Kidney capillary endothelial cell (primary cell): ENCODE data around the gene GPR107.

Experiments used
- DNase-seq: peaks from one replicate; pipeline ENCODE4 v3.0.0-alpha.2; 2018; ENCODE audit warnings: low spot score

Gene GPR107

DNA sequence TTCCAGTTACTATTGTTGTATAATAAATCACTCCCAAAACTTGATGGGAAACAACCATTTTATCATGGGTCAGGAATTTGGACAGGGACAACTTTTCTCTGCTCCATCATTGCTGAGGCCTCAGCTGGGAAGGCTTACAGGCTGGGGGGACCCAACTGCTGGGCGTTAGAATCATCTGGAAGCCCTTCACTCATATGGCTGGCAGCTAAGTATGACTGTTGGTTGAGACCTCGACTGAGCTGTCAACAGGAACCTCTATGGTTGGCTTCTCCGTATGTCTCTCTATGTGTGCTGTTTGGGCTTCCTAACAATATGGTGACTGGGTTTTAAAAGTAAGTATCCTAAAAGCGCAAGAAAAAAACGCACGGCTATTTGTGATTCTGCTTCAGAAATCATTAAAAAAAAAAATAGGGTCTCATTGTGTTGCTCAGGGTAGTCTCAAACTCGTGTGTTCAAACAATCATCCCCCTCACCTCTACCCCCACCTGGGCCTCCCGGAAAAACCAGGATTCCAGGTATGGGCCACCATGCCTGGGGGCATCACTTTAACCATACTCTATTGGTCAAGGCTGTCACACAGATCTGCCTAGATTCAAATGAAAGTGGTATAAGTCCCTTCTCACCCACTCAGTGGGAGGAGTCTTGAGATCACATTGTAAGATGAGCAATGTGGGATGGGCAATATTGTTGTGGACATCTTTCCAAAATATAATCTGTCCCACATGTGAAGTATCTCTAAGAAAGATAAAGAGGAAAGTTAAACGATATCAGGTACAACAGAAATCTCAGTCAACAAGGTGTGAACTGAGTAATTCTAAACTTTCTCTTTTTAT lies 26.0 kb upstream of the GPR107 start:
- DNase-seq, result no peak

DNA sequence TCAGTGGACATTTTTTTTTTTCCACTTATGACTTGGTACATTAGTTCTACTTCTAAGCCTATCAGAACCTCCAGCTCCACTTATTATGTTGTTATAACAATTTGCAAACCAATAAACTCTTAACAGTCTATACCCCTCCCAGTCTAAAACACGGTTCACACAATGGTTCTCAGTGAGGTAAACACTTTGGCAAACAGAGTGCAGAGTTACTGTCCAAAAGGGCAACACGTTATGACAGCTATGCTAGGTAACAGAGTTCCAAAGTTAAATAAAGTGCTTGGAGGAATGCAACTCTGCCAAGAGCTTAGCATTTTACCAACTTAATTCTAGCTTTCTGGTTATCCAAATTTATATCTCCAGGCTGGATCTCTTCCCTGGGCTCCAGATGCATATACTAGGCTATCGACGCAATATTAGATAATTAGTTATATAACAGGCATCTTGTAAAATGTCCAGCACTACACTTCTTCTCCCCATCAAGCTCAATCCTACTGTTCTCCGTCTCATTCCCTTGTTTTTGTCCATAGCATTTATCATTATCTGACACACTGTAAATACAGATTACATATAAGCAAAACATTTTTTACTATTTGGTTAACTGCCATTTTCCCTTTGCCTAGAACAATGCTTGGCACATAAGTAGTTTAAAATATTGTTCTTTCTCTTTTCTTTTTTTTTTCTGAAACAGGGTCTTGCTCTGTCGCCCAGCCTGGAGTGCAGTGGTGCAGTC lies 25.0 kb upstream of the GPR107 start:
- no peak for DNase-seq

DNA sequence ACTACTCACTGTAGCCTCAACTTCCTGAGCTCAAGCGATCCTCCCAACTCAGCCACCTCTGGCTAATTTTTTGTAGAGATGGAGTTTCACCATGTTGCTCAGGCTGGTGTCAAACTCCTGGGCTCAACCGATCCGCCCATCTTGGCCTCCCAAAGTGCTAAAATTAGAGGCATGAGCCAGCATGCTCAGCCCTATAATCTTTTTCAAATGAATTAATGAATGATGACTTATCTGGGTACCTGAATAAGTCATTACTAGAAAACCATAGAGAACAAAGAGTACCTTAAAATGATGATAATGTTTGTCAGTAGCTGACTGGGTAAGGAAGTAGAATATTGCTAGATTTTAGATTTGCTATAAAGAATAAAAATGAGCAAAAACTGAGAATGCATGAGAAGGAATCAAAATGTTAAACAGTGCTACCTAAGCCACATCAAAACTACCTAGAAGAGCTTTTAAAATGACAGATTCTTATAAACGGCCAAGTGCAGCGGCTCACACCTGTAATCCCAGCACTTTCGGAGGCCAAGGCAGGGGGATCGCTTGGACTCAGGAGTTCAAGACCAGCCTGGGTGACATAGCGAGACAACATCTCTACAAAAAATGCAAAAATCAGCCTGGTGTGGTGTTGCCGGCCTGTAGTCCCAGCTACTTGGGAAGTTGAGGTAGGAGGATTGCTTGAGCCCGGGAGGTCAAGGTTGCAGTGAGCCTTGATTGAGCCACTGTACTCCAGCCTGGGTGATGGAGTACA lies 24.3 kb upstream of the GPR107 start:
- DNase-seq, result no peak

DNA sequence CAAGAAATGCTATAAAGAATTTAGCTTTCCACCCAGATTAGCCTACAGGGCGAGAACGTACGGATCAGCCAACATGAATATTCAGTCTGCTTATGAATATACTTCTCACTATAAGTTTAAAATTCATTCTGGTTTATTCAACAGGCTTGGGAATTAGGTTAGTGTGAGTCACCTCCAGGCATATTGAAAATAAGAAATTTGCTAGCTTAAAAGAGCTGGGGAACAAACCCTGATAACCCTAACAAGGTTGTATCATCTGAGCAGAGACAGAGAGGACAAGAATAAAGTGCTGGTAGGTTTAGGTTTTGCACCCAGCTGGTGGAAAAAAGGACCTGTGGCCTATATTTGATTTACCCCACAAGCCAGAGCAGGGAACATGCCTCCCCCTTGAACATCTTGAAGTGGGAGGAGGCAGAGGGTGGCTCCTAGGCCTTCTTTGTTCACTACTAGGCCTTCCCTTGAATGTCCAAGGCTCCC lies 23.0 kb upstream of the GPR107 start:
- no peak for DNase-seq

DNA sequence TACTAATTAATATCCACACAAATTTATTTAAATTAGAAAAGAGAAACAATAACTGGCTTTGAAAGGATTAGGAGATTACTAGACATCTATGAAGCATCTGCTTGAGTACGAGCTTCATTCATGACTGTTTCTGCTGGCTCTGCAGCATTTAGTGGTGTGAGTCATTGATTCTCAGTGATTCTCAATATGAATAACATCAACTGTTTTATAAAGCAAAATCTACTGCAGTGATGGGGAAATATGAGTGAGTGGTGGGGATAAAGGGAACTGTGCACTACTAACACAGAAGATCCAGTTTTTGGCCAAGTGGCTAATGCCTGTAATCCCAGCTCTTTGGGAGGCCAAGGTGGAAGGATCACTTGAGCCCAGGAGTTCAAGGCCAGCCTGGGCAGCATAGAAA lies 19.1 kb upstream of the GPR107 start:
- DNase-seq, result no peak

DNA sequence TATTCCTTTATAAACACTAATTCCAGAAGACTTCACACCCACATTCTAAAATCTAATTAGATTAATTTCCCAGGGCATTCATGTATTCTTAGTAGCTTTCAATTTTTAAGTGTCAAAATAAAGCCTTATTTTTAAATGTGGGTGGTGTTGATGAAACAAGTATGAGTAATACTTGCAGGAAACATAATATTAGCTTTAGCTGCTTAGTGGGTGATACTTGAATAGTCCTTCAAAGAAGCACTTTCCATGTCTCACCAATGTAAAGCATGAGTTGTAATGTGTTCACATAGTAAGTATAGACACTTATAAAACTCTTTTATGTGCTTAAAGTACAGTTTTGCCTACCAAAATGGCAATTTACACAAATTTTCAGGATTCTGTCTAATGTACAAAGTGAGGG lies 17.6 kb upstream of the GPR107 start:
- no peak for DNase-seq

DNA sequence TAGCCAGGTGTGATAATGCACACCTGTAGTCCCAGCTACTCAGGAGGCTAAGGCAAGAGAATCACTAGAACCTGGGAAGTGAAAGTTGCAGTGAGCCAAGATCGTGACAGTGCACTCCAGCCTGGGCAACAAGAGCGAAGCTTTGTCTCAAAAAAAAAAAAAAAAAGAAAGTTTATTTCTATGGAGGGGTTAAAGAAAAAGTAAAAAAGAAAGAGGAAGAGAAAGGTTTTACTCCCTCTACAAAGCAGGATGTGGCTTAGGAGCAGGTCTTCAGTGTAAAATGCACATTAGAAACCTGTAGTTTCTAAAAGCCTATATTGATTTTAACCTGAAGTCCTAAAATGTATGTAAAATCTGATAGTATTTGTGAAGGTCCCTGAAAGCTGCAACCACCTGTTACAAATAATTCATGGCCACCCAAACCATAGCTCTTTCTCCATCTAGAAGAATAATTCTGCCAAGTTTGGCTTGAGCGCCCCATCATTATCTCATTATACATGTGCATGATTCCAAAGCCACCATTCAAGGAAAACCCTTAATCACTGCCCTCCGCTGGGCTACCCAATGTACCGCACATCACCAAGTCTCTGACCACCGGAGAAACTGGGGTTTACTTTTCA lies 14.1 kb upstream of the GPR107 start:
- no peak for DNase-seq

DNA sequence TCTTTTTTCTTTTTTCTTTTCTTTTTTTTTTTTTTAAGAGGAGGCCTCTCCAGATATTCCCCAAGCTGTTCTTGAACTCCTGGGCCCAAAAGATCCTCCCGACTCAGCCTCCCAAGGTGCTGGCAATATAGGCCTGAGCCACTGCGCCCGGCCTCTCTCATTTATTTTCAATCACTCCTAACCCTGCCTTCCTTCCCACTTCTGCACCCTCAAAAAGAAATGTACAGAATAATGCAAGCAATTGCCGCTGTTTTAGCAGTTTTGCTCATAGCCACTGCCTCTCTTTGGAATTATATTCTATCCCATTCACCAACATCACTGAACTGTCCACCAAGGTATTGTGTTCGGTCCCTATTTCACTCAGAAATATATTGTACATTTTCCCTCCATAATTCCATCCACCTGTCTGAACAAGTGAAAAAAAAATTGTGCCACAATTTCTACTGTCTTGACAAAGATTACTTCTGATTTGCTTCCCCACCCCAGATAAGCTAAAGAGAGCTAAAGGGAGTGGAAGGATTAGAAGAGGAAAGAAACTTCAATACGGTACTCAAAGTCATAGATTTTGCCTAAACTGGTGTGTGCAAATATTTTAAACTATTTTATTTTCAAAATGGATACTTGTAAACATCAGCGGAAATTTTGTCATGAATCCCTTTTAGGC lies 12.6 kb upstream of the GPR107 start:
- no peak for DNase-seq

DNA sequence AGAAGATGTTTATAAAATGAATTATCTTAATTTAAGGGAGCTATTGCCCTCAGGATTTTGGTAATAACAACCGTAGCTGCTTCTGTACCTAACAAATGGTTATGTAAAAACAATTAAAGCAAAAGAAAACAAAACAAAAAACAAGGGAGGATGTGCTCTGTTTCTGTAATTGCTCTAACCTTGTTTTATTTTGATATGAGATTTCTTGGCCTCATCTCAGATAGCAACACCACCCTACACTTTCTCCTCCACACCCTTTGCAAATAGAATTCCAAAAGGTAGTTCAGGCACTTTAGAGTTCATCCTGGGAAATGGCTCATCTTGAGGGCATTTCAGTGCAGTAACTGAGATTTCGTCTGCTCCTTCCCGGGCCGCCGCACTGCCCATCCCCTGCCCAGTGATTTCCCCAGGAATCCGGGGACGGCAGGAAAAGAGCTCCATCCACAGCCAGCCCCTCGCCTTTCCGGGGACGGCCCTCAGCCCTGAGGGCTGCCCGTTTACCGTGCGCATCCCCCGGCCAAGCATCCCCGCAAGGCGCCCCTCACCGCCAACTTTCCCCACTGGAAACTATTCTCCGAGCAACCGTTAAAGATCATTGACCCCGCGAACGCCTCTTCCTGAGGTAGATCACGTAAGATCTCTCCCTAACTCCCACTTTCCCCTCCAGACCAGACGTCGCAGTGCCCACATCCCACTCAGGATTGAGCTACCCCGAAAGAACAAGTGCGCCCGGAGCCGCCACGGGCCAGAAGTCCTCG lies 11.9 kb upstream of the GPR107 start:
- DNase-seq, result no peak

DNA sequence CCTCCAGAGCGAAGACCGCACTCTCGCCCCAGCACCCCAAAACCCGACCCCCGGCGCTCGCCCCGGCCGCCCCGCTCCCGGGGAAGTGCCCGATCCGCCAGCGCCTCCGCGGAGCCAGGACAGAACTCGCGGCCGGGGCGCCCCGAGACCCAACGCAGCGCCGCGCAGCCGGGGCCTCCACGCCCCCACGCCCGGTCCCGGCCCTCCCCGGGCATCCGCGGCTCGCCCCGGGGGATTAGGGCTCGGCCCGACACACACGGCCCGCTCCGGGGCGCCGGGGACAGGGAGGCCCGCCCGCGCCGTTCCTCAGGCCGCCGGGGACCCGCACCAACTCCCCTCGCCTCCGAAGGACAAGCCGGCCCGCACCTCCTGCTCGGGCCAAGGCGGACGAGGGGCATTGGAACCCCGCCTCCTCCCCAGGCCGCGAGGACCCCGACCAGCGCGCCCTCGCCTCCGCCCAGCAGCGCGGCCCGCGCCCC lies 11.3 kb upstream of the GPR107 start:
- DNase-seq, result no peak

DNA sequence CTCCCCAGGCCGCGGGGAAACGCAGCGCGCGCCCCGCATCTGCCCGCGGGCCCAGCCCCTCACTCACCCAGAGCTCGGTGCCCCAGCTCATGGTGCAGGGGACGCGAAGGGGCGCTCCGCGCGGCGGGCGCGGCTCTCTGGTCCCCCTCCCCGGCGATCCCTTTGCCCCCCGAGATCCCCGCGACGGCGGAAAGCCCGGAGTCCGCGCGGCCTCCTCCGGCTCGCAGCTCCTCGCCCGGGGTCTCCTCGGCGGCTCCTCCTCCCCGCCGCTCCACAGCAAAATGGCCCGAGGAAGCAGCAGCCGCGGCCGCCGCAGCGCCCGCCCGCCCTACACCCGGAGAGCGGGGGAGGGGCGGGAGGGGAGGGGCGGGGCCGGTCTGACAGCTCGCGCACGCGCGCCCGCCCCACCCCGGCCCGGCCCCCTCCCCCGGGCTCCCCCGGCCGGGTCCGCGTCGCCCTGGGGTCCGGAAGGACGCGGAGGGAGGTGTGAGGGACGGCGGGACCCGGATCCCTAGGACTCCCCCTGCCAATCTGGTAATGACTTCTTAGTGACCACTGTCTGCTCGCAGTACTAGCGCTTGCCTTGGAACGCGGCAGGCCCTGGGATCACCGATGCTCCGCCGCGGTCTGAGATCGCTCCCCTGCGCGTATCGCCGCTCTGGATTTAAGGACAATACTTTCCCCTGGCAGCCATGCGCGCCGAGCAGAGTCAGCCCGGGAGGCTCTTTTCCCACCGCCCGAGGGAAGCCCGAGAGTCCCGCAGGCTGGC lies 10.6 kb upstream of the GPR107 start, which contains the start of gene FNBP1:
Gene FNBP1, minus strand, starts transcription at position 305 of the 769 bp plus-strand sequence. Its CDS starts 214 bp downstream, at position 91.
- peak; percentile 68 for DNase-seq

DNA sequence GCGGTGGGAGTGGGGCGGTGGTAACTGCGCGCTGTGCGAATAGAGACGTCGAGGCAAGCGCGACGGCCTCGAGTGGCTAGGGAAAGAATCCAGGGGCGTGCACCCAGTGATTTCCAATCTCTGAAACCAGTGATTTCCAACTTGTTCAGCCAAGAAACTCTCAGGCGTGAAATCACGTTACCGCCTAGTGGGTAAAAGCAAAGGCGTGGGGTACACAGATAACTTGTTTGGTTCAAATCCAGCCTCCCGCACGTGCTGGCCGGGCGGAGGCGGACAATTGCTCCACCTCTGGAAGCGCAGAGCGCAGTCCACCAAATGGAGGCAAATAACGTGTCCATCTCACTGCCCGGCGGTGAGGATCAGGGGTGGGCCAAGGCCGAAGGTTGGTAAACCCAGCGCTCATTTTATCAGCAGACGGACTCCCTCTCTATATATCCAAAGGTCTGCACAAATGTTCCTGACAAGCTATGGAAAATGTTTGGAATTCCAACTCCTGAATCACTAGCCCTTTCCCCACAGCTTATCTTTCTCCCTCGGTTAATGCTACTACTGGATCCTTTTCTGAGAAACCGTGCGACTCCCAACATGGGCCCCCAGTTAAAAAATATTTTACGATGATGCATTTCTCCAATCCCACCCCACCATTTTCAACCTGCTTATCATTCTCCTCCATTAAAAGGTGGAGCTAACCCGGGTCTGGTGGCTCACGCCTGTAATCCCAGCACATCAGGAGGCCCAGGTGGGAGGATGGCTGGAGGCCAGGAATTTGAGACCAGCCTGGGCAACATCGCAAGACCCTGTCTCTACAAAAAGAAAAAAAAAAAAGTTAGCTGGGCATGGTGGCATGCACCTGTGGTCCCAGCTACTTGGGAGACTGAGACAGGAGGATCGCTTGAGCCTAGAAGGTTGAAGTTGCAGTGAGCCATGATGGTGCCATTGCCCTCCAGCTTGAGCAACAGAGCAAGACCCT lies 9.8 kb upstream of the GPR107 start:
- no peak for DNase-seq

DNA sequence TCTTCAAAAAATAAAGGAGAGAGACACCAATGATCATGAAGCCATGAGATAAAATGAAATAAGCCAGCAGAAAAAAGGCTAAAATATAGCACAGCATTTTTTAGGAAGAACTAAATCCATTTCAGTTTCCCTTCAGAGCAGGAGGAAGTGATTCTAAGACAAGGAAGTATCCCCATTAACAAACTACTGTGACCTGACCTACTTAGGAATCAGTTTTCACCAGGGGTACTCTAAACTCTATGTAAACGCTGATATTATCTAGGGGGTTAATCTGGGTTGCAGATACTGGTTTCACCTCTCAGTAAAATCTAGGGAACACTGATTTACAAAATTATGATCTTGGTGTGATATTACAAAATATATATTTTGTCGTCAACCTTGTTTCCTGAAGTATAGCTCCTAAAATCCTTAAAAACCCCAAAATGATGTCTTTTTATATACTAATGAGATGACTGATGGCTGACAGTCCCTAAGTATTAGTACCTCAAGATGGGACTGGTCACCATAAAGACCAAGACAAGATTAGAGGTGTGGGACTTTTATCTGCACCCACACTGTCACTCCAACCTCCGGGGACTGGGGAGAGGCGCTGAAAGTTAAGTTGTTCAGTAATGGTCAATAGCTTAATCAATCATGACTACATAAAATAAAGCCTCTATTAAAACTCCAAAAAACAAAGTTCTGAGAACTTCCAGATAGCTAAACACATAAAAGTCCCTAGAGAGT lies 7.8 kb upstream of the GPR107 start:
- no peak for DNase-seq

DNA sequence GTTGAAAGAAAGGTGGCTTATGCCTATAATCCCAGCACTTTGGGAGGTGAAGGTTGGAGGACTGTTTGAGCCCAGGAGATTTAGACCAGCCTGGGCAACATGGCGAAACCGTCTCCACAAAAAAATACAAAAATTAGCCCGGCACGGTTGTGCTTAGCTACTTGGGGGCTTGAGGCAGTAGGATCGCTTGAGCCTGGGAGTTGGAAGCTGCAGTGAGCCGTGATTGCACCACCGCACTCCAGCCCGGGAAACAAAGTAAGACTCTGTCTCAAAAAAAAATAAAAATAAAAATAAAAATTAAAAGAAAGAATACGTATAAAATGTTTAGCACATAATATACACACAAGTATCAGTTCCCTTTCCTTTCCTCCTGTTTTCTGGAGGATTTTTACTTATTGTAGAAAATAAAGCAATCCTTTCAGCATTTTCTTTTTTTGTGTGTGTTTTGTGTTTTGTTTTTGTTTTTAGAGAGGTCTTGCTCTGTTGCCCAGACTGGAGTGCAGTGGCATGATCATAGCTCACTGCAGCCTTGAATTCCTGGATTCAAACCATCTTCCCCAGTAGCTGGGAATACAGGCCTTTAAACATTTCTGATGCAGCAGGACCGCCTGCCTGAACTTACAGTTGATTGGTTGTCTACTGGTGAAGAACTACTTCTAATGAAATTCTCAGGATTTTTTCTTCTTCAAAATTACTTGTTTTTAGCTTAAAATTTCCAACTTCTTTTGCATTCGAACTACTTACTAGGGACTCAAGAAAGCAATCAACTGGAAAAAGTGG lies 4.1 kb upstream of the GPR107 start:
- DNase-seq, result no peak

DNA sequence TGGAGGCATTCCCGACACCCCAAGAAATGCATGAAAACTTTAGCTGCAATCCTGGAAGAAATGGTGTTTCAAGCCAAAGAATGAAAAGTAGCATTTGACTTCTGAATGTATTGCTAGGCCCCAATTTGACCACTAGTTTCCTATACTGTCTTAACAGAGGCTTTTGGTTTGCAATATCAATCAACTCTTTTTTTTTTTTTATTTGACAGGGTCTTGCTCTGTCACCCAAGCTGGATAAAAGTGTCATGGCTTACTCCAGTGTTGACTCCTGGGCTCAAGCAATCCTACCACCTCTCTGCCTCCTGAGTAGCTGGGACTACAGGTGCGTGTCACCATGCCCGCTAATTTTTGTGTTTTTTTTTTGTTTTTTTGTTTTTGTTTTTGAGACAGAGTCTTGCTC lies 3.2 kb upstream of the GPR107 start:
- no peak for DNase-seq

DNA sequence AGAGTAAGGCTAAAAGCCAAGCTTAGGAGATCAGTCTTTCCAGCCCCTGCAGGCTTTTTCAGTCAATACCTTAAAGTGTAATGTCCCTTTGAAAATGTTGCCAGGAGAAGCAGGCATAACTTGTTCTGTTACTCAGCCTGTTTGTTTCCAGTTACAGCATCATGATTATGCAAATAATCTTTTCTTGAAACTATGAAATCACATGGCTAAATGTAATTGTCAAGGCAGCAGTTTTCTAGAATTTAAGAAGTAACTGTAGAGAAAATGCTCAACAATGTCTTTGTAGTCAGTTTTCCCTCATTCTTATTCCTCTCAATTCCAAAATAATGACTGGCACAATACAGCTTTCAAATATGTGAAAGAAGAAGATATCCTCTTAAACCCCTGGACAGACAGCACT lies 1.9 kb upstream of the GPR107 start:
- DNase-seq, result no peak

DNA sequence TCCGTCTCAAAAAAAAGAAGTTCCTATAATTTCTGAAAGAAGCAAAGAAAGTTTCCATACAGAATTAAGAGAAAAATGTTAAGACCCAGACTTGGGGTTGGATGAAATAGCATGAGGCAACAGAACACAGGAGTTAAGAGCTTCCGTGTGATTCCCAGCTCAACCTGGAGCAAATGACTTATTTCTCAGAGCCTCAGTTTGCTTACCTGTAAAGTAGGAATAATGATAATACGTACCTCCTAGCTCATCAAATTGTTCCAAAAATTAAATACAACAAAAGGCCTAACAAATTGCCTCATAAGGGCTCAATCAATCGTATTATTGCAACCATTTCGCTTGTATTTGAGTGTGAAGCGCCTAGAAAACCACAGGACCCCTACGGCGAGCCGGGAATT lies 600 bp upstream of the GPR107 start:
- no peak for DNase-seq
